RWPE2 (cell line): Measurements from ENCODE around the gene PGAP2.

Experiments
- ATAC-seq: fragments of 200-7000 bp; cut with Tn5 transposase; 3 replicates; pipeline ENCODE4 v1.9.1; 2021; ENCODE audit warnings: low read depth
- DNase-seq: peaks from one replicate; pipeline ENCODE4 v3.0.0-alpha.2; 2020; ENCODE audit warnings: low spot score
- H3K27ac ChIP-seq: fragments of 450-650 bp; 2 replicates; pipeline ENCODE4 v1.5.1; 2017; ENCODE audit warnings: mild to moderate bottlenecking; ENCODE audit not compliant: poor library complexity, severe bottlenecking
- H3K27me3 ChIP-seq: fragments of 250-450 bp; sonication (Bioruptor Pico); 2 replicates; pipeline ENCODE4 v1.5.1; 2021; ENCODE audit warnings: mild to moderate bottlenecking, moderate library complexity; ENCODE audit not compliant: insufficient read depth, poor library complexity, severe bottlenecking
- H3K36me3 ChIP-seq: fragments of 250-450 bp; sonication (Bioruptor Pico); 2 replicates; pipeline ENCODE4 v1.5.1; 2020; ENCODE audit warnings: low read depth, mild to moderate bottlenecking, moderate library complexity
- H3K4me1 ChIP-seq: fragments of 250-450 bp; sonication (Bioruptor Pico); 2 replicates; pipeline ENCODE4 v1.5.1; 2021; ENCODE audit warnings: mild to moderate bottlenecking, moderate library complexity; ENCODE audit not compliant: insufficient read depth, poor library complexity, severe bottlenecking
- H3K4me3 ChIP-seq: fragments of 250-450 bp; sonication (Bioruptor Pico); 2 replicates; pipeline ENCODE4 v1.5.1; 2021; ENCODE audit warnings: mild to moderate bottlenecking, moderate library complexity; ENCODE audit not compliant: severe bottlenecking
- H3K9me3 ChIP-seq: fragments of 250-450 bp; sonication (Bioruptor Pico); 2 replicates; pipeline ENCODE4 v1.5.1; 2021; ENCODE audit warnings: mild to moderate bottlenecking, moderate library complexity; ENCODE audit not compliant: severe bottlenecking
- TF ChIP-seq, protein P1 (sequence below): fragments of 450-650 bp; IDR thresholded peaks from one replicate; pipeline ENCODE4 v1.5.1; 2017; ENCODE audit warnings: mild to moderate bottlenecking, moderate library complexity; ENCODE audit not compliant: poor library complexity, severe bottlenecking

The PGAP2 gene

DNA sequence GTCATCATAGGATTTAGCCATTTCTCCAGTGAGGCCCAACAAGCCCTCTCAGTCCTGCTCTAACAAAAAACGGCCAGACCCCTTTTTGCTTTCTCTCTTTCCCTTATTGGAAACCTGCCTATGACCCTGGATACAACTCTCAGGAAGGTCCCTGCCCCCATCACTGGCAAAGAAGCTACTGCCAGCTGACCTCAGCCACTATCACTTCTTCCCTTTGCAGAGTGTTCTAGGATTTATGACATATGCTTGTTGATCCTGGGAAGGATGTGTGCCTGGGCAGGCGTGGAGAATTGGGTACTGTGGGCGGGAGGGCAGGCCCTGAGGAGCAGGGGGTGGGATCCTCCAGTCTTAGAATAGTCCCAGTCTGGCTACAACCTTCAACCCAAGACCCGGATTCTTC is 7.5 kb downstream of the PGAP2 start:
- no peaks in the 10 kb centered on the region for H3K9me3 ChIP-seq
- H3K27me3 ChIP-seq: no peaks in the 10 kb centered on the region
- ATAC-seq (no peak), DNase-seq (no peak)
- H3K27ac ChIP-seq: no peak overlapping the region
- TF ChIP-seq, protein P1, sequence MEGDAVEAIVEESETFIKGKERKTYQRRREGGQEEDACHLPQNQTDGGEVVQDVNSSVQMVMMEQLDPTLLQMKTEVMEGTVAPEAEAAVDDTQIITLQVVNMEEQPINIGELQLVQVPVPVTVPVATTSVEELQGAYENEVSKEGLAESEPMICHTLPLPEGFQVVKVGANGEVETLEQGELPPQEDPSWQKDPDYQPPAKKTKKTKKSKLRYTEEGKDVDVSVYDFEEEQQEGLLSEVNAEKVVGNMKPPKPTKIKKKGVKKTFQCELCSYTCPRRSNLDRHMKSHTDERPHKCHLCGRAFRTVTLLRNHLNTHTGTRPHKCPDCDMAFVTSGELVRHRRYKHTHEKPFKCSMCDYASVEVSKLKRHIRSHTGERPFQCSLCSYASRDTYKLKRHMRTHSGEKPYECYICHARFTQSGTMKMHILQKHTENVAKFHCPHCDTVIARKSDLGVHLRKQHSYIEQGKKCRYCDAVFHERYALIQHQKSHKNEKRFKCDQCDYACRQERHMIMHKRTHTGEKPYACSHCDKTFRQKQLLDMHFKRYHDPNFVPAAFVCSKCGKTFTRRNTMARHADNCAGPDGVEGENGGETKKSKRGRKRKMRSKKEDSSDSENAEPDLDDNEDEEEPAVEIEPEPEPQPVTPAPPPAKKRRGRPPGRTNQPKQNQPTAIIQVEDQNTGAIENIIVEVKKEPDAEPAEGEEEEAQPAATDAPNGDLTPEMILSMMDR: no peak
- no peaks in the 10 kb centered on the region for H3K36me3 ChIP-seq
- no peaks in the 10 kb centered on the region for H3K4me1 ChIP-seq
- no peak overlapping the region for H3K4me3 ChIP-seq

DNA sequence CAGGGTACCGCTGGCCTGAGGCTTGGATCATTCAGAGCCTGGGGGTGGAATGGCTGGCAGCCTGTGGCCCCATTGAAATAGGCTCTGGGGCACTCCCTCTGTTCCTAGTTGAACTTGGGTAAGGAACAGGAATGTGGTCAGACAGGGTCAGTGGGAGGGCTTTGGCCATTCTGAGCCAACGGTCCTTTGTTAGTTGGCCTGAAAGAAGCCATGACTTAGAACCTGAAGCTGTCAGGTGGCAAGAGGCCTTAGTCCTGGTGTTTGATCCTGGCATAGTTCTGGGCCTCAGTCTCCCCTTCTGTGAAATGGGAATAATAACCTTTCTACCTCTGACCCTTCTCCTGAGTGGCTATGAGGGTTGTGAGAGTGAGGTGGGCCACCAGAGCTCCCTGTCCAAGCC is 8.3 kb downstream of the PGAP2 start:
- TF ChIP-seq, protein P1: no peak
- Histone ChIP-seq H3K27me3 (no peaks in the 10 kb centered on the region), H3K4me3 (no peak overlapping the region), H3K27ac (no peak overlapping the region), H3K4me1 (no peaks in the 10 kb centered on the region), H3K36me3 (no peaks in the 10 kb centered on the region), H3K9me3 (no peaks in the 10 kb centered on the region)
- ATAC-seq (no peak), DNase-seq (no peak)

DNA sequence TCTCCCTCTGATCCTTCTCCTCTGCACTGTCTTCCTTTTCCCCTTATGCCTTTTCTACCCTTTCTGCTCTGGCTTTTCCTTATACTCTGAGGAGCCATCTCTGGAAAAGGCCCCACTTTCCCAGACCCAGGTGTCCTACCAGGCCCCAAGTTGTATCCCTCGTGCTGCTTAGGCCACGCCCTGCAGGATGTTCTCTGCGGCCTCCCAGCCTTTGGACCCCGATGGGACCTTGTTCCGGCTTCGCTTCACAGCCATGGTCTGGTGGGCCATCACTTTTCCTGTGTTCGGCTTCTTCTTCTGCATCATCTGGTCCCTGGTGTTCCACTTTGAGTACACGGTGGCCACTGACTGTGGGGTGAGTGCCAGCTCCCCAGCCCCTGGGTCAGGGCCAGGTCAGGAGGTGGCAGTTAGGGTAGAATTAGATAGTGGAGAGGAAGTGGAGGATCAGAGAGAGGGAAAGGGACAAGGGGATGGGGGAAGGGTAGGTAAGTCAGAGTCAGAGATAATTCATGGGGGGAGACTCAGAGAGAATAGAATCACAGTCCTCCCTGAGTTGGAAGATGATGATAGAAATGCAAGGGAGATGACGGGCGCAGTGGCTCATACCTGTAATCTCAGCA is 8.9 kb downstream of the PGAP2 start:
- no peaks in the 10 kb centered on the region for H3K4me1 ChIP-seq

DNA sequence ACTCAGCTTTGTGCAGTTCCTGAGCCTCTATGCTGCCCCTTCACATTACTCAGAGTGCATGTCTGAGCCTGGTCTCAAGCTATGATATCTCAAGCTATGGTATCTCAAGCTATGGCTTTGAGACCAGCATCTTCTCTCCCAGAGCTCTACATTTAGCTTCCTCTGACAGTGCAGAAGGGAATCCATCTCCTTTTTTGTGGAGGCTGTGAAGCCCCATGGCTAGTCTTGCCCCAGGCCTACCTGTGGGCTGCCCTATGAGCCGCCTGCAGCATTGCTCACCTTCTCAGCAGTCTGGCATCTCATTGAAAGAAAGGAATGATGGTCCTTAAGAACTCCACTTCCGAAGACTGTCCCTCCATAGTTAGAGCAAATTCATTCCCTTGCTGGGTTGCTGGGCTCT is 12.6 kb downstream of the PGAP2 start:
- Histone ChIP-seq H3K9me3 (no peaks in the 10 kb centered on the region), H3K36me3 (no peaks in the 10 kb centered on the region), H3K27ac (no peak overlapping the region), H3K27me3 (no peaks in the 10 kb centered on the region), H3K4me1 (no peaks in the 10 kb centered on the region), H3K4me3 (no peak overlapping the region)
- DNase-seq: no peak
- ATAC-seq: no peak
- TF ChIP-seq, protein P1: no peak

More for the DNA sequence above, 8.9 kb downstream of the PGAP2 start:
- Histone ChIP-seq H3K36me3 (no peaks in the 10 kb centered on the region), H3K4me3 (no peak overlapping the region), H3K9me3 (no peaks in the 10 kb centered on the region), H3K27me3 (no peaks in the 10 kb centered on the region), H3K27ac (no peak overlapping the region)
- ATAC-seq: no peak
- no peak for DNase-seq
- TF ChIP-seq, protein P1: no peak

DNA sequence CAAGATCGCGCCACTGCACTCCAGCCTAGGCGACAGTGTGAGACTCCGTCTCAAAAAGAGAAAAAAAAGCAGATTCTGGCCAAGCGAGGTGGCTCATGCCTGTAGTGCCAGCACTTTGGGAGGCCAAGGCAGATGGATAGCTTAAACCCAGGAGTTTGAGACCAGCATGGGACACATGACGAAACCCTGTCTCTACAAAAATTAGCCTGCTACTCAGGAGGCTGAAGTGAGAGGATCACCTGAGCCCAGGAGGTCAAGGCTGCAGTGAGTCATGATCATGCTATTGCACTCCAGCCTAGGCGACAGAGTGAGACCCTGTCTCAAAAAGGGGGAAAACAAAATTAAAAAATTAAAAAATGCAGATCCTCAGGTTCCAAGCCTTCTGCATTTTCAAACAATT is 14.0 kb downstream of the PGAP2 start:
- Histone ChIP-seq H3K4me3 (no peak overlapping the region), H3K36me3 (peaks cover 4% of the 10 kb centered on the region; the same call in 1 of the 2 replicates), H3K9me3 (no peaks in the 10 kb centered on the region), H3K27me3 (no peaks in the 10 kb centered on the region), H3K27ac (no peak overlapping the region), H3K4me1 (no peaks in the 10 kb centered on the region)
- no peak for DNase-seq
- ATAC-seq: no peak
- TF ChIP-seq, protein P1: no peak
